ENCODE measurements around the gene RGPD8.

DNA sequence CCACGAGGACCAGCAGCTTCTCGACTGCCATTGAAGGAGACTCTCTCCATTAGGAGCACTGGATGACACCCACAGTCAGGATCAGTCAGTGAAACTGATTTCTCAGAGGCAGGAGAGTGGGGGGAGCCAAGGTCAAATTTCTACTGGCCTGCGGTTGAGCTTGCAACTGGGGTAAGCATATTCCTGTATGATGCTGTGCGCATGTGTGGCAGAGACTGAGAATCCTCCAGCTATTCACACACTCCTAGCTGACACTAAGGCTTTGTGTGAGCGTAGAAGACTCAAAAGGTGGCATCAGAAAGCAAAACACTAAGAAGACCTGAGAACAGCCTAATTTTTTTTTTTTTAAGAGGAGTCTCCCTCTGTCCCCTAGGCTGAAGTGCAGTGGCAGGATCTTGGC, 28.7 kb upstream of the RGPD8 start:
- no peak for TF ChIP-seq TARDBP (IDR thresholded peaks at IDR 0.05)
- no peak for TF ChIP-seq SUZ12 (IDR thresholded peaks at IDR 0.05)
- TF ChIP-seq ELF4 (IDR thresholded peaks at IDR 0.05): no peak
- TF ChIP-seq, protein P1, sequence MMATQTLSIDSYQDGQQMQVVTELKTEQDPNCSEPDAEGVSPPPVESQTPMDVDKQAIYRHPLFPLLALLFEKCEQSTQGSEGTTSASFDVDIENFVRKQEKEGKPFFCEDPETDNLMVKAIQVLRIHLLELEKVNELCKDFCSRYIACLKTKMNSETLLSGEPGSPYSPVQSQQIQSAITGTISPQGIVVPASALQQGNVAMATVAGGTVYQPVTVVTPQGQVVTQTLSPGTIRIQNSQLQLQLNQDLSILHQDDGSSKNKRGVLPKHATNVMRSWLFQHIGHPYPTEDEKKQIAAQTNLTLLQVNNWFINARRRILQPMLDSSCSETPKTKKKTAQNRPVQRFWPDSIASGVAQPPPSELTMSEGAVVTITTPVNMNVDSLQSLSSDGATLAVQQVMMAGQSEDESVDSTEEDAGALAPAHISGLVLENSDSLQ (IDR thresholded peaks at IDR 0.05): no peak
- no peak for TF ChIP-seq NFRKB (IDR thresholded peaks at IDR 0.05)

All from HEK293T (cell line).